Osteoblast (primary cell): ENCODE results near the gene FAM209B. TPM values are rescaled to one million over a fixed set of nuclear protein-coding genes. Genes with fewer than 3 reads are reported as not detected.

Experiments used
- DNase-seq: peaks from one replicate; pipeline ENCODE4 v3.0.0; 2011; ENCODE audit warnings: low spot score, mixed read lengths; ENCODE audit not compliant: insufficient read length; ENCODE audit errors: missing footprints
- H2AFZ ChIP-seq: 2 replicates; pipeline ENCODE4 v1.6.0; 2011; ENCODE audit warnings: mild to moderate bottlenecking, low read length
- H3K27ac ChIP-seq: 2 replicates; pipeline ENCODE4 v1.5.1; 2011; ENCODE audit warnings: mild to moderate bottlenecking, low read depth, low read length, moderate library complexity
- H3K27me3 ChIP-seq: 2 replicates; pipeline ENCODE4 v1.6.0; 2012; ENCODE audit warnings: mild to moderate bottlenecking, control low read depth, inconsistent platforms, low read length, moderate library complexity; ENCODE audit not compliant: insufficient read depth
- H3K36me3 ChIP-seq: 2 replicates; pipeline ENCODE4 v1.5.1; 2011; ENCODE audit warnings: mild to moderate bottlenecking, low read length, control low read depth, moderate library complexity; ENCODE audit not compliant: insufficient read depth
- H3K4me1 ChIP-seq: 2 replicates; pipeline ENCODE4 v1.5.1; 2011; ENCODE audit warnings: mild to moderate bottlenecking, low read length, control low read depth, moderate library complexity; ENCODE audit not compliant: insufficient read depth
- H3K4me2 ChIP-seq: 2 replicates; pipeline ENCODE4 v1.6.0; 2011; ENCODE audit warnings: mild to moderate bottlenecking, low read length; ENCODE audit not compliant: insufficient read depth
- H3K4me3 ChIP-seq: fragments of 200-600 bp; sonication (generic); 3 replicates; pipeline ENCODE4 v1.5.1; 2012; ENCODE audit warnings: mild to moderate bottlenecking, low read length, inconsistent platforms; ENCODE audit not compliant: insufficient read depth
- H3K79me2 ChIP-seq: 2 replicates; pipeline ENCODE4 v1.6.0; 2012; ENCODE audit warnings: mild to moderate bottlenecking, low read length, control low read depth, inconsistent platforms; ENCODE audit not compliant: insufficient read depth
- H3K9me3 ChIP-seq: 2 replicates; pipeline ENCODE4 v1.5.1; 2011; ENCODE audit warnings: low read depth, low read length, control low read depth
- H4K20me1 ChIP-seq: 2 replicates; pipeline ENCODE4 v1.6.0; 2012; ENCODE audit warnings: mild to moderate bottlenecking, low read length, control low read depth; ENCODE audit not compliant: insufficient read depth
- CTCF ChIP-seq: IDR thresholded peaks from 2 replicates; pipeline ENCODE4 v1.5.1; 2011; ENCODE audit warnings: mild to moderate bottlenecking, low read depth, low read length, moderate library complexity; ENCODE audit errors: extremely low read depth
- total RNA-seq: library from RNA; depleted of rRNA; stranded (reverse); fragments of >200 nt; gene quantifications from 2 replicates; pipeline ENCODE4 v1.2.3, GENCODE V29; 2012

The FAM209B gene
- total RNA-seq, 1 donor: 0.36 TPM

- no peaks in the 10 kb centered on the region for H3K79me2 ChIP-seq
- no peaks in the 10 kb centered on the region for H3K9me3 ChIP-seq
- no peak overlapping the region for H3K4me2 ChIP-seq
- no peaks in the 10 kb centered on the region for H4K20me1 ChIP-seq
- no peaks in the 10 kb centered on the region for H3K4me1 ChIP-seq
- H3K27ac ChIP-seq: no peak overlapping the region
- H3K27me3 ChIP-seq: no peaks in the 10 kb centered on the region
- no peak for DNase-seq
- no peak overlapping the region for H3K4me3 ChIP-seq
- H3K36me3 ChIP-seq: no peaks in the 10 kb centered on the region
- no peak overlapping the region for H2AFZ ChIP-seq
- TF ChIP-seq CTCF: no peak
Measured at GRCh38 chr20:56584916-56585315, 51.9 kb downstream of the FAM209B start.

Other genes with a start within 250 kb of the FAM209B start
- 69.5 and 89.6 TPM in 2 replicates for gene FAM210B, start 174.3 kb upstream of the FAM209B start, total RNA-seq
- gene AURKA, start 141.0 kb upstream of the FAM209B start, total RNA-seq: 4.7 and 8.0 TPM in 2 replicates
- gene CSTF1, start 140.6 kb upstream of the FAM209B start, total RNA-seq: 25.0 and 26.8 TPM in 2 replicates
- gene CASS4, start 121.0 kb upstream of the FAM209B start, total RNA-seq: under 0.01 TPM in 2 replicates
- 69.1 and 69.8 TPM in 2 replicates for gene RTF2, start 64.6 kb upstream of the FAM209B start, total RNA-seq
- gene FAM209A, start 8.5 kb upstream of the FAM209B start, total RNA-seq: under 0.01 TPM in 1 of 2 replicates, not detected in the other
- under 0.01 TPM in 1 of 2 replicates, not detected in the other for gene TFAP2C, start 96.1 kb downstream of the FAM209B start, total RNA-seq